ENCODE results near the gene DBH. TPM values are rescaled to one million over a fixed set of nuclear protein-coding genes. Genes with fewer than 3 reads are reported as not detected.

DBH gene
- total and polyA plus RNA-seq, 2 donors (not counting 1 experiment from before 2014, with no cell fraction given): not detected

GRCh38 chr9:133608889-133609288 lies 27.3 kb upstream of the DBH start:
- intact Hi-C loops (cut with micrococcal nuclease): no loop called here
- no peak overlapping the region for H3K27ac Mint-ChIP-seq
- no peaks in the 10 kb centered on the region for H3K4me1 ChIP-seq (ENCODE audit: control insufficient read depth in 2 of 2, insufficient read depth in 2 of 2, low read length in 2 of 2)
- peaks cover 0 to 5% (median 0%) of the 10 kb centered on the region in 3 donors for H3K9me3 ChIP-seq (ENCODE audit: control extremely low read depth in 1 of 3, control insufficient read depth in 2 of 3, insufficient read depth in 1 of 3, low read length in 2 of 3)
- ATAC-seq (ENCODE audit: low read depth): no peak
- H3K9me3 Mint-ChIP-seq (ENCODE audit: insufficient read depth): no peaks in the 10 kb centered on the region
- no peaks in the 10 kb centered on the region for H4K20me1 ChIP-seq (ENCODE audit: control insufficient read depth, insufficient read depth, low read length, poor library complexity, severe bottlenecking)
- no peak overlapping the region for H3K4me3 ChIP-seq (ENCODE audit: control extremely low read depth in 1 of 5, extremely low read depth in 1 of 5, insufficient read depth in 1 of 5, low read depth in 2 of 5, low read length in 4 of 5)
- no peak overlapping the region for H3K9ac ChIP-seq (ENCODE audit: low read length)
- no peaks in the 10 kb centered on the region for H3K36me3 ChIP-seq (replicated peaks in 1 of 2; ENCODE audit: control extremely low read depth in 1 of 2, control insufficient read depth in 1 of 2, extremely low read depth in 1 of 2, insufficient read depth in 2 of 2, low read length in 1 of 2)
- WGBS (ENCODE audit: insufficient coverage): 23% methylated on average over 41 of the region's 41 CpGs
- no peak for DNase-seq
- POLR2A ChIA-PET: interaction anchor here (0.6 kb wide), 1 partner anchor 488 kb away, joined by 3 read pairs; the partner anchor contains the start of gene RALGDS
- CTCF ChIA-PET: no interaction called here
- no peak overlapping the region for H3K4me3 Mint-ChIP-seq
- TF ChIP-seq, protein P1, sequence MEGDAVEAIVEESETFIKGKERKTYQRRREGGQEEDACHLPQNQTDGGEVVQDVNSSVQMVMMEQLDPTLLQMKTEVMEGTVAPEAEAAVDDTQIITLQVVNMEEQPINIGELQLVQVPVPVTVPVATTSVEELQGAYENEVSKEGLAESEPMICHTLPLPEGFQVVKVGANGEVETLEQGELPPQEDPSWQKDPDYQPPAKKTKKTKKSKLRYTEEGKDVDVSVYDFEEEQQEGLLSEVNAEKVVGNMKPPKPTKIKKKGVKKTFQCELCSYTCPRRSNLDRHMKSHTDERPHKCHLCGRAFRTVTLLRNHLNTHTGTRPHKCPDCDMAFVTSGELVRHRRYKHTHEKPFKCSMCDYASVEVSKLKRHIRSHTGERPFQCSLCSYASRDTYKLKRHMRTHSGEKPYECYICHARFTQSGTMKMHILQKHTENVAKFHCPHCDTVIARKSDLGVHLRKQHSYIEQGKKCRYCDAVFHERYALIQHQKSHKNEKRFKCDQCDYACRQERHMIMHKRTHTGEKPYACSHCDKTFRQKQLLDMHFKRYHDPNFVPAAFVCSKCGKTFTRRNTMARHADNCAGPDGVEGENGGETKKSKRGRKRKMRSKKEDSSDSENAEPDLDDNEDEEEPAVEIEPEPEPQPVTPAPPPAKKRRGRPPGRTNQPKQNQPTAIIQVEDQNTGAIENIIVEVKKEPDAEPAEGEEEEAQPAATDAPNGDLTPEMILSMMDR (IDR thresholded peaks at IDR 0.05): no peak
- TF ChIP-seq EZH2 (IDR thresholded peaks at IDR 0.05; ENCODE audit: borderline replicate concordance, insufficient read depth, low read depth, low read length, poor library complexity, severe bottlenecking): no peak
- peaks cover 7% of the 10 kb centered on the region for H3K4me1 Mint-ChIP-seq
- H3K27me3 Mint-ChIP-seq: peaks cover 50% of the 10 kb centered on the region
- no peak overlapping the region for H3K4me2 ChIP-seq (replicated peaks; ENCODE audit: low read depth, low read length, poor library complexity, severe bottlenecking)
- H3K27me3 ChIP-seq (replicated peaks in 1 of 4; ENCODE audit: control extremely low read depth in 1 of 4, control insufficient read depth in 3 of 4, insufficient read depth in 4 of 4, low read length in 3 of 4): peaks cover 0 to 42% (median 8%) of the 10 kb centered on the region in 4 experiments
- no peaks in the 10 kb centered on the region for H3K79me2 ChIP-seq (ENCODE audit: control insufficient read depth, insufficient read depth, low read length)
- no peak overlapping the region for H2AFZ ChIP-seq (ENCODE audit: insufficient read depth, low read depth, low read length, poor library complexity, severe bottlenecking)
- H3K27ac ChIP-seq (ENCODE audit: low read length in 2 of 2): no peak overlapping the region

GRCh38 chr9:133609311-133610098 lies 26.7 kb upstream of the DBH start, which contains the start of gene FAM163B:
TSS of gene FAM163B (minus strand) at chr9:133609389. CDS start at chr9:133580223, 29,166 bp downstream.
- POLR2A ChIA-PET: interaction anchor here (0.6 kb wide), 1 partner anchor 489 kb away, joined by 3 read pairs; the partner anchor contains the start of gene RALGDS
- Histone ChIP-seq H3K9me3 (ENCODE audit: control extremely low read depth in 1 of 3, control insufficient read depth in 2 of 3, insufficient read depth in 1 of 3, low read length in 2 of 3) (peaks cover 0 to 5% (median 0%) of the 10 kb centered on the region in 3 donors), H3K36me3 (replicated peaks in 1 of 2; ENCODE audit: control extremely low read depth in 1 of 2, control insufficient read depth in 1 of 2, extremely low read depth in 1 of 2, insufficient read depth in 2 of 2, low read length in 1 of 2) (no peaks in the 10 kb centered on the region), H3K4me1 (ENCODE audit: control insufficient read depth in 2 of 2, insufficient read depth in 2 of 2, low read length in 2 of 2) (no peaks in the 10 kb centered on the region), H3K9ac (ENCODE audit: low read length) (no peak within 1 kb of the TSS), H3K27ac (ENCODE audit: low read length in 2 of 2) (no peak within 1 kb of the TSS), H2AFZ (ENCODE audit: insufficient read depth, low read depth, low read length, poor library complexity, severe bottlenecking) (no peak within 1 kb of the TSS), H3K79me2 (ENCODE audit: control insufficient read depth, insufficient read depth, low read length) (no peaks in the 10 kb centered on the region), H3K4me3 (ENCODE audit: control extremely low read depth in 1 of 5, extremely low read depth in 1 of 5, insufficient read depth in 1 of 5, low read depth in 2 of 5, low read length in 4 of 5) (no peak within 1 kb of the TSS), H3K27me3 (replicated peaks in 1 of 4; ENCODE audit: control extremely low read depth in 1 of 4, control insufficient read depth in 3 of 4, insufficient read depth in 4 of 4, low read length in 3 of 4) (peaks cover 0 to 42% (median 8%) of the 10 kb centered on the region in 4 experiments), H4K20me1 (ENCODE audit: control insufficient read depth, insufficient read depth, low read length, poor library complexity, severe bottlenecking) (no peaks in the 10 kb centered on the region), H3K4me2 (replicated peaks; ENCODE audit: low read depth, low read length, poor library complexity, severe bottlenecking) (no peak within 1 kb of the TSS)
- DNase-seq (peak; percentile 21), ATAC-seq (ENCODE audit: low read depth) (no peak)
- 19% methylated on average over 54 of the region's 61 CpGs for WGBS (ENCODE audit: insufficient coverage)
- peaks cover 48% of the 10 kb centered on the region for H3K27me3 Mint-ChIP-seq
- intact Hi-C loops (cut with micrococcal nuclease): no loop called here
- CTCF ChIA-PET: no interaction called here
- H3K27ac Mint-ChIP-seq: no peak within 1 kb of the TSS
- no peaks in the 10 kb centered on the region for H3K9me3 Mint-ChIP-seq (ENCODE audit: insufficient read depth)
- H3K4me3 Mint-ChIP-seq: no peak within 1 kb of the TSS
- no peak for TF ChIP-seq EZH2 (IDR thresholded peaks at IDR 0.05; ENCODE audit: borderline replicate concordance, insufficient read depth, low read depth, low read length, poor library complexity, severe bottlenecking)
- TF ChIP-seq, protein P1 (IDR thresholded peaks at IDR 0.05): no peak
- H3K4me1 Mint-ChIP-seq: peaks cover 3% of the 10 kb centered on the region
